Effector memory CD8-positive, alpha-beta T cell (primary cell): ENCODE measurements around the gene SKA2.
"Not testable (repeated sequence)": the region's sequence is repeated elsewhere in the genome, so short reads cannot be mapped to it uniquely, and the experiment has no call there.

Experiments
- ATAC-seq: fragments of 150-1000 bp; cut with Tn5 transposase; replicated peaks from 2 replicates; pipeline ENCODE4 v1.10.0; 2021; ENCODE audit warnings: mild to moderate bottlenecking, moderate library complexity
- DNase-seq, 3 experiments: peaks; one replicate each; pipeline ENCODE4 v3.0.0; 2021
- H3K27ac Mint-ChIP-seq, 2 donors: one replicate each; pipeline ENCODE4 v1.8.0; 2022; ENCODE audit warnings: mild to moderate bottlenecking in 2 of 2, mixed read lengths in 2 of 2, moderate library complexity in 2 of 2
- H3K27me3 Mint-ChIP-seq, 2 donors: one replicate each; pipeline ENCODE4 v1.8.0; 2022; ENCODE audit warnings: mixed read lengths in 2 of 2
- H3K36me3 Mint-ChIP-seq: one replicate; pipeline ENCODE4 v1.8.0; 2022; ENCODE audit warnings: mild to moderate bottlenecking, moderate library complexity, mixed read lengths; ENCODE audit not compliant: insufficient read depth
- H3K4me1 Mint-ChIP-seq, 2 donors: one replicate each; pipeline ENCODE4 v1.8.0; 2022; ENCODE audit warnings: low read depth in 2 of 2, mixed read lengths in 2 of 2
- H3K4me3 Mint-ChIP-seq, 2 donors: one replicate each; pipeline ENCODE4 v1.8.0; 2022; ENCODE audit warnings: mild to moderate bottlenecking in 2 of 2, mixed read lengths in 2 of 2, moderate library complexity in 2 of 2
- H3K9me3 Mint-ChIP-seq, 2 donors: one replicate each; pipeline ENCODE4 v1.8.0; 2022; ENCODE audit warnings: mixed read lengths in 2 of 2
- total RNA-seq, 9 experiments: gene quantifications; one replicate each; lab custom pipeline; 2026; lab: John Stamatoyannopoulos, UW

Gene SKA2
- 13.4 to 55.3 (median 21.3) reads per million in 9 experiments for total RNA-seq

- H3K9me3 Mint-ChIP-seq, result no peaks in the 10 kb centered on the region
- DNase-seq (peak; percentile 95 to 96 (median 95)), ATAC-seq (peak; percentile 81)
- peaks cover 9% of the 10 kb centered on the region for H3K36me3 Mint-ChIP-seq
- no peak within 1 kb of the TSS for H3K27ac Mint-ChIP-seq
- peaks cover 15 to 40% of the 10 kb centered on the region in 2 donors for H3K4me1 Mint-ChIP-seq
- no peaks in the 10 kb centered on the region for H3K27me3 Mint-ChIP-seq
- no peak within 1 kb of the TSS for H3K4me3 Mint-ChIP-seq
These were observed at the start of gene SKA2 for GRCh38 chr17:59154721-59155438. TSS of gene SKA2 (minus strand) at chr17:59155186. CDS start at chr17:59155163, 23 bp downstream.

GRCh38 chr17:59202320-59202719, 47.3 kb upstream of the SKA2 start:
- peaks cover 2% of the 10 kb centered on the region for H3K36me3 Mint-ChIP-seq

GRCh38 chr17:59199398-59199797, 44.4 kb upstream of the SKA2 start:
- H3K36me3 Mint-ChIP-seq, result peaks cover 2% of the 10 kb centered on the region
- H3K4me1 Mint-ChIP-seq, result no peaks in the 10 kb centered on the region
- H3K27ac Mint-ChIP-seq, result no peak overlapping the region
- no peak for ATAC-seq
- H3K4me3 Mint-ChIP-seq, result no peak overlapping the region
- no peaks in the 10 kb centered on the region for H3K27me3 Mint-ChIP-seq
- H3K9me3 Mint-ChIP-seq, result no peaks in the 10 kb centered on the region
- no peak for DNase-seq

More at GRCh38 chr17:59202320-59202719, 47.3 kb upstream of the SKA2 start:
- H3K27me3 Mint-ChIP-seq, result no peaks in the 10 kb centered on the region
- no peak for DNase-seq
- H3K4me1 Mint-ChIP-seq, result no peaks in the 10 kb centered on the region
- no peak overlapping the region for H3K27ac Mint-ChIP-seq
- H3K4me3 Mint-ChIP-seq, result no peak overlapping the region
- no peak for ATAC-seq
- no peaks in the 10 kb centered on the region for H3K9me3 Mint-ChIP-seq

- Mint-ChIP-seq H3K27me3 (no peaks in the 10 kb centered on the region), H3K4me1 (no peaks in the 10 kb centered on the region), H3K9me3 (no peaks in the 10 kb centered on the region), H3K36me3 (no peaks in the 10 kb centered on the region), H3K4me3 (no peak overlapping the region), H3K27ac (peak overlapping the region in 1 of 2 donors; percentile 74)
- ATAC-seq (no peak), DNase-seq (no peak)
These were observed 38.4 kb upstream of the SKA2 start for GRCh38 chr17:59193336-59193862.

GRCh38 chr17:59190806-59191205, 35.8 kb upstream of the SKA2 start:
- Mint-ChIP-seq H3K27ac (peak overlapping the region in 1 of 2 donors; percentile 47), H3K27me3 (no peaks in the 10 kb centered on the region), H3K4me1 (no peaks in the 10 kb centered on the region), H3K9me3 (no peaks in the 10 kb centered on the region), H3K36me3 (peaks cover 3% of the 10 kb centered on the region), H3K4me3 (no peak overlapping the region)
- ATAC-seq (no peak), DNase-seq (no peak)

GRCh38 chr17:59186850-59187249, 31.9 kb upstream of the SKA2 start:
- Mint-ChIP-seq H3K27ac (no peak overlapping the region), H3K4me1 (no peaks in the 10 kb centered on the region), H3K27me3 (no peaks in the 10 kb centered on the region), H3K9me3 (no peaks in the 10 kb centered on the region), H3K4me3 (no peak overlapping the region), H3K36me3 (peaks cover 3% of the 10 kb centered on the region)
- ATAC-seq (no peak), DNase-seq (no peak)

GRCh38 chr17:59185997-59186396, 31.0 kb upstream of the SKA2 start:
- no peaks in the 10 kb centered on the region for H3K27me3 Mint-ChIP-seq
- no peaks in the 10 kb centered on the region for H3K9me3 Mint-ChIP-seq
- peaks cover 8% of the 10 kb centered on the region for H3K36me3 Mint-ChIP-seq
- H3K4me3 Mint-ChIP-seq, result no peak overlapping the region
- H3K27ac Mint-ChIP-seq, result no peak overlapping the region
- no peak for ATAC-seq
- no peaks in the 10 kb centered on the region for H3K4me1 Mint-ChIP-seq
- DNase-seq, result no peak

GRCh38 chr17:59181481-59181880, 26.5 kb upstream of the SKA2 start:
- Mint-ChIP-seq H3K4me3 (no peak overlapping the region), H3K9me3 (no peaks in the 10 kb centered on the region), H3K4me1 (peaks cover 0 to 3% of the 10 kb centered on the region in 2 donors), H3K27me3 (no peaks in the 10 kb centered on the region), H3K27ac (peak overlapping the region in 1 of 2 donors; percentile 8), H3K36me3 (peaks cover 6% of the 10 kb centered on the region)
- ATAC-seq, result no peak
- no peak for DNase-seq

GRCh38 chr17:59180626-59181025, 25.6 kb upstream of the SKA2 start:
- Mint-ChIP-seq H3K27ac (no peak overlapping the region), H3K36me3 (peaks cover 6% of the 10 kb centered on the region)
- no peak for DNase-seq

GRCh38 chr17:59179601-59180000, 24.6 kb upstream of the SKA2 start:
- H3K27me3 Mint-ChIP-seq, DNase-seq, H3K4me3 Mint-ChIP-seq, H3K9me3 Mint-ChIP-seq, ATAC-seq, H3K36me3 Mint-ChIP-seq, H3K4me1 Mint-ChIP-seq: not testable (repeated sequence)
- peak overlapping the region in 1 of 2 donors; percentile 83 for H3K27ac Mint-ChIP-seq

More at GRCh38 chr17:59180626-59181025, 25.6 kb upstream of the SKA2 start:
- H3K4me1 Mint-ChIP-seq, result peaks cover 0 to 3% of the 10 kb centered on the region in 2 donors
- no peak for ATAC-seq
- no peak overlapping the region for H3K4me3 Mint-ChIP-seq
- no peaks in the 10 kb centered on the region for H3K9me3 Mint-ChIP-seq
- H3K27me3 Mint-ChIP-seq, result no peaks in the 10 kb centered on the region

- Mint-ChIP-seq H3K4me1 (peaks cover 3 to 4% of the 10 kb centered on the region in 2 donors), H3K4me3 (no peak overlapping the region), H3K27me3 (no peaks in the 10 kb centered on the region), H3K27ac (peak overlapping the region in 1 of 2 donors; percentile 69), H3K9me3 (no peaks in the 10 kb centered on the region), H3K36me3 (peaks cover 6% of the 10 kb centered on the region)
- DNase-seq, result no peak
- no peak for ATAC-seq
These were observed 23.4 kb upstream of the SKA2 start for GRCh38 chr17:59178266-59178985.

- Mint-ChIP-seq H3K27me3 (no peaks in the 10 kb centered on the region), H3K27ac (no peak overlapping the region), H3K4me1 (peaks cover 8 to 9% of the 10 kb centered on the region in 2 donors)
These were observed 20.1 kb upstream of the SKA2 start for GRCh38 chr17:59175076-59175475.

GRCh38 chr17:59174671-59175070, 19.7 kb upstream of the SKA2 start:
- Mint-ChIP-seq H3K4me1 (peaks cover 8 to 9% of the 10 kb centered on the region in 2 donors), H3K36me3 (peaks cover 3% of the 10 kb centered on the region), H3K27me3 (no peaks in the 10 kb centered on the region), H3K4me3 (no peak overlapping the region), H3K27ac (no peak overlapping the region), H3K9me3 (no peaks in the 10 kb centered on the region)
- ATAC-seq (no peak), DNase-seq (no peak)

More at GRCh38 chr17:59175076-59175475, 20.1 kb upstream of the SKA2 start:
- no peak overlapping the region for H3K4me3 Mint-ChIP-seq
- peaks cover 3% of the 10 kb centered on the region for H3K36me3 Mint-ChIP-seq
- ATAC-seq, result no peak
- no peaks in the 10 kb centered on the region for H3K9me3 Mint-ChIP-seq
- DNase-seq, result no peak
